Kidney epithelial cell (primary cell): ENCODE results near the gene USP17L11. TPM values are rescaled to one million over a fixed set of nuclear protein-coding genes. Genes with fewer than 3 reads are reported as not detected.
"Not testable (repeated sequence)": the region's sequence is repeated elsewhere in the genome, so short reads cannot be mapped to it uniquely, and the experiment has no call there.

Experiments used
- DNase-seq: peaks from one replicate; pipeline ENCODE4 v3.0.0-alpha.2; 2010; ENCODE audit warnings: low read depth
- H3K27me3 ChIP-seq: 2 replicates; pipeline ENCODE4 v1.6.0; 2011; ENCODE audit warnings: low read length; ENCODE audit not compliant: control insufficient read depth, insufficient read depth
- H3K36me3 ChIP-seq: 2 replicates; pipeline ENCODE4 v1.5.1; 2011; ENCODE audit warnings: low read length; ENCODE audit not compliant: control insufficient read depth, insufficient read depth
- H3K4me3 ChIP-seq: 2 replicates; pipeline ENCODE4 v1.5.1; 2011; ENCODE audit warnings: low read depth, mild to moderate bottlenecking, control low read depth, low read length
- total RNA-seq: library from RNA; depleted of rRNA; stranded (reverse); fragments of >200 nt; gene quantifications from 2 replicates; pipeline ENCODE4 v1.2.3, GENCODE V29; 2015

The USP17L11 gene
- not detected in 2 replicates for total RNA-seq

GRCh38 chr4:9215105-9215504 is at the start of gene USP17L11:
Gene USP17L11, plus strand, starts transcription at chr4:9215405. Its CDS starts 0 bp downstream, at chr4:9215405.
- not testable (repeated sequence) for DNase-seq, H3K36me3 ChIP-seq, H3K4me3 ChIP-seq, H3K27me3 ChIP-seq

GRCh38 chr4:9165990-9166389 is 49.2 kb upstream of the USP17L11 start:
- not testable (repeated sequence) for H3K27me3 ChIP-seq, H3K4me3 ChIP-seq, H3K36me3 ChIP-seq, DNase-seq

GRCh38 chr4:9169791-9170459 is 45.3 kb upstream of the USP17L11 start, which contains the start of gene FAM90A26:
Gene FAM90A26, plus strand, starts transcription at chr4:9170409. Its CDS starts 2,764 bp downstream, at chr4:9173173.
- H3K27me3 ChIP-seq, DNase-seq, H3K36me3 ChIP-seq, H3K4me3 ChIP-seq: not testable (repeated sequence)

- DNase-seq, H3K36me3 ChIP-seq, H3K27me3 ChIP-seq, H3K4me3 ChIP-seq: not testable (repeated sequence)
Observed at GRCh38 chr4:9210357-9210756, 4.8 kb upstream of the USP17L11 start, which contains the start of gene USP17L10. Gene USP17L10, plus strand, starts transcription at chr4:9210657. Its CDS starts 0 bp downstream, at chr4:9210657.

GRCh38 chr4:9214701-9215100 is 504 bp upstream of the USP17L11 start:
- H3K4me3 ChIP-seq, DNase-seq, H3K36me3 ChIP-seq, H3K27me3 ChIP-seq: not testable (repeated sequence)

GRCh38 chr4:9219852-9220251 is 4.6 kb downstream of the USP17L11 start, which contains the start of gene USP17L12:
Gene USP17L12, plus strand, starts transcription at chr4:9220152. Its CDS starts 0 bp downstream, at chr4:9220152.
- H3K36me3 ChIP-seq, H3K4me3 ChIP-seq, DNase-seq, H3K27me3 ChIP-seq: not testable (repeated sequence)

GRCh38 chr4:9224596-9224995 is 9.4 kb downstream of the USP17L11 start, which contains the start of gene USP17L13:
Gene USP17L13, plus strand, starts transcription at chr4:9224896. Its CDS starts 0 bp downstream, at chr4:9224896.
- DNase-seq, H3K27me3 ChIP-seq, H3K36me3 ChIP-seq, H3K4me3 ChIP-seq: not testable (repeated sequence)

- not testable (repeated sequence) for H3K4me3 ChIP-seq, DNase-seq, H3K27me3 ChIP-seq, H3K36me3 ChIP-seq
Observed at GRCh38 chr4:9230249-9230648, 15.0 kb downstream of the USP17L11 start.

GRCh38 chr4:9234085-9234484 is 18.9 kb downstream of the USP17L11 start, which contains the start of gene USP17L15:
Gene USP17L15, plus strand, starts transcription at chr4:9234385. Its CDS starts 0 bp downstream, at chr4:9234385.
- not testable (repeated sequence) for H3K36me3 ChIP-seq, H3K27me3 ChIP-seq, DNase-seq, H3K4me3 ChIP-seq

- not testable (repeated sequence) for H3K4me3 ChIP-seq, H3K27me3 ChIP-seq, H3K36me3 ChIP-seq, DNase-seq
Observed at GRCh38 chr4:9238461-9238860, 23.3 kb downstream of the USP17L11 start.

GRCh38 chr4:9243579-9243978 is 28.4 kb downstream of the USP17L11 start, which contains the start of gene USP17L17:
Gene USP17L17, plus strand, starts transcription at chr4:9243879. Its CDS starts 0 bp downstream, at chr4:9243879.
- not testable (repeated sequence) for H3K4me3 ChIP-seq, H3K27me3 ChIP-seq, DNase-seq, H3K36me3 ChIP-seq

- H3K4me3 ChIP-seq, H3K27me3 ChIP-seq, DNase-seq, H3K36me3 ChIP-seq: not testable (repeated sequence)
Observed at GRCh38 chr4:9247953-9248680, 32.9 kb downstream of the USP17L11 start, which contains the start of gene USP17L18. Gene USP17L18, plus strand, starts transcription at chr4:9248630. Its CDS starts 0 bp downstream, at chr4:9248630.

- DNase-seq, H3K27me3 ChIP-seq, H3K36me3 ChIP-seq, H3K4me3 ChIP-seq: not testable (repeated sequence)
Observed at GRCh38 chr4:9253078-9253477, 37.9 kb downstream of the USP17L11 start, which contains the start of gene USP17L19. Gene USP17L19, plus strand, starts transcription at chr4:9253378. Its CDS starts 0 bp downstream, at chr4:9253378.

GRCh38 chr4:9257824-9258223 is 42.6 kb downstream of the USP17L11 start, which contains the start of gene USP17L20:
Gene USP17L20, plus strand, starts transcription at chr4:9258124. Its CDS starts 0 bp downstream, at chr4:9258124.
- not testable (repeated sequence) for DNase-seq, H3K27me3 ChIP-seq, H3K4me3 ChIP-seq, H3K36me3 ChIP-seq
